Bone marrow (tissue), 2 donors: ENCODE results near the gene ID2.

ENCODE experiments used
- DNase-seq, 2 donors: peaks; one replicate each; lab custom pipeline; 2025; lab: John Stamatoyannopoulos, UW

Gene ID2

GRCh38 chr2:8669157-8669817 is 12.6 kb upstream of the ID2 start:
- no peak for DNase-seq

GRCh38 chr2:8670580-8670979 is 11.3 kb upstream of the ID2 start:
- DNase-seq, result no peak

GRCh38 chr2:8671176-8671575 is 10.7 kb upstream of the ID2 start:
- DNase-seq, result no peak

GRCh38 chr2:8671802-8672201 is 10.1 kb upstream of the ID2 start:
- no peak for DNase-seq

GRCh38 chr2:8672940-8673339 is 8.9 kb upstream of the ID2 start:
- no peak for DNase-seq

- DNase-seq, result no peak
These were observed 8.5 kb upstream of the ID2 start for GRCh38 chr2:8673381-8673780.

GRCh38 chr2:8674420-8675009 is 7.3 kb upstream of the ID2 start:
- no peak for DNase-seq

GRCh38 chr2:8675543-8675942 is 6.3 kb upstream of the ID2 start:
- no peak for DNase-seq

GRCh38 chr2:8676191-8676920 is 5.5 kb upstream of the ID2 start:
- no peak for DNase-seq

- no peak for DNase-seq
These were observed 4.8 kb upstream of the ID2 start for GRCh38 chr2:8676921-8677645.

- no peak for DNase-seq
These were observed 3.9 kb upstream of the ID2 start for GRCh38 chr2:8677646-8678592.

GRCh38 chr2:8678731-8679566 is 2.9 kb upstream of the ID2 start:
- peak; percentile 63 to 65 for DNase-seq

GRCh38 chr2:8679567-8679826 is 2.4 kb upstream of the ID2 start:
- DNase-seq, result no peak

GRCh38 chr2:8679827-8680731 is 1.8 kb upstream of the ID2 start:
- no peak for DNase-seq

GRCh38 chr2:8680822-8681760 is 765 bp upstream of the ID2 start:
- peak; percentile 63 to 68 for DNase-seq

- DNase-seq, result peak in 1 of 2 donors; percentile 18
These were observed 1.1 kb downstream of the ID2 start for GRCh38 chr2:8682719-8683667.

- peak in 1 of 2 donors; percentile 6 for DNase-seq
These were observed 2.7 kb downstream of the ID2 start for GRCh38 chr2:8684540-8684877.
